HG03039 (cell line): ENCODE measurements around the gene ATXN1.

Source experiments
- ATAC-seq: cut with Tn5 transposase; IDR thresholded peaks from one replicate; pipeline ENCODE4 v1.9.1; 2021; ENCODE audit warnings: mild to moderate bottlenecking, moderate library complexity; ENCODE audit not compliant: unreplicated experiment

The ATXN1 gene

DNA sequence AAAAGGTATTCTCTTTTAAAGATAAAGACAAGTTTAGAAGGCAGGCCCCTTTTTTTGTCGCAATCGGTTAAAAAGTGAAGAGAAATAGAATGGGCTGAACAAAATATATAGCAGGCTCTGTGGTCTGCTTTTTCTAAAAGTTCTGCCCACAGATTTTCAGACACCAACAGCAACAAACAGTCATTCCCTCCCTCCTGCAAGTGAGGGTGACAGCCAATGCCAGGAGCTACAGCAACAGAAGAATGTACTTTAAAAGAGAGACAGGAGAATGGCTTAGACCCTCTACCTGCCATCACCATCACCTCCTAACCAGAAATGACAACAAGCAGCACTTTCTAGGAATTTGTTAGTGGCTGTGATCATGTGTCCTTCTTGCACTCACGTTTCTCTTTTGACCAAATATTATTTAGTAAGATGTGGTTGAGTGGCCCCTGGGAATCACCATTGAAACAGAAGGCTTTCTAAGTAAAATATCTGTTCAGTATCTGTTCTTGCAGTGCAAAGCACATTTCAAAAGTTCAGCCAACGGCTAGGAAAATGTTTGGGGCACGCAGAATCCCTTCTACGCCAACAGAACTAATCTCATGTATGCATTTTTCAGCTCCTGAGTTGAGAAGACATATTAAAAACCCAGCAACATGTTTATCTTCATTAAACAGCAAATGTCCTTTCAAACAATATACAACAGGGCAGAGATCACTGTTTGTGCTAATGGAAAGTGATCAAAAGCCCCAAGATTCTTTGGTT, 248.5 kb downstream of the ATXN1 start:
- ATAC-seq = peak; percentile 28

DNA sequence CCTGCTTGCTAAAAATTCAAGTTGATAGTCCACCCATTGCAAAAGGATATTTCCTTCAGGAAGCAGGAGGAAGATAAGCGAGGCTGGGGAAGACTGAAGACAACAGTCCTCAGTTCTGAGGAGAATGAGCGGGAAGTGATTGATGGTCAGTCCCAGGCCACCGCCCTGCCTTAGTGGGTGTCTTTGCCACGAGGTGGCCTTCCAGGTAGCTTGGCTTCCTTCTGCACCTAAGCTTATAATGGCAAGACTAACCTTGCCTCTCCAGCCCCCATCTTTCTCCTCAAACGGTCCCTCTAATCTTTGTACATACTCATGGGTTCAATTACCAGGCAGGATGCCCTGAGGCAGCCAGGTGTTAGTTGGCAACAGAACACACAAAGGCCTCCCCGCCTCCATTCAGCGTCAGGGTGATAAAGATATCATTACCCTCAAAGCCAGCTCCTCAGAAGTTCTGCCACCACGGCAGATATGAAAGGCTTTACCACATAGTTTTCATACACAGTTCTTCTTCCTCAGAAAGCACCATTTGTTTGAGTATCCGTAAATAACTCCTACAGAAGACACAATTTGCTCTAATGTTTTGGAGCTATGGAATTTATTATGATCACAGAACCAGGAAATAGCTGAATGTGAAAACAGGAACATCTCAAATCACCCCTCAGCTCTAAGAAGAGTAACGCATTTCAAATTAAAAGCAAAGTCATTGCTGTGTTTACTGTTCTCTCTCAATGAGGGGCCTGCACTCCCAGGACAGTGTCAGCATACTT, 249.4 kb downstream of the ATXN1 start:
- ATAC-seq = peak; percentile 42

DNA sequence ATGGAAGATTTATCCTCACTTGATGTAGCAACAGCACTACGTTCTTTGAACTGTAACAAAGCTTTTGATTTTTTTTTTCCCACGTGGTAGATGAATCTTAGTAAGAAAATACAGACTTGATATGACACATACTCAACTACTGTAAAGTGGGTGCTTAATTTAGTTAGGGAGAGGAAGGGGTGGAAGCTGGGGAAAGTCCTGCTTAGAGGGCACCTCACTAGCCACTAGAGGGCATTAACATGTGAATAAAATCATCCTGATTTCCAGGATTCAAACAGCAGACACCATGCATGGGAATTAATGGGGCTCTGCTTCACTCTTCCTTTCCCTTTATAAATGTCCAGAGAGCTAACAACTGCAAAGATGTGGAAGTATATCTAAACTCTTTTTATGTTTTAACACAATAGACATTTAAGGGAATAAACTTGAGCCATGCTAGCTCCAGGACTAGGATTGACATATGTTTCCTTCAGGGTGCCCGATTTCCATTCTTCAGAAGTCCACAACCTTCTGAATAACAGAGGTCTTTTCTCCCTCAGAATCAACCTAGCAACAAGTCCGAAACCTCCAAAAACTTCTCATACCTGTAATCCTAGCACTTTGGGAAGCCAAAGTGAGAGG, 250.1 kb downstream of the ATXN1 start:
- ATAC-seq = no peak

DNA sequence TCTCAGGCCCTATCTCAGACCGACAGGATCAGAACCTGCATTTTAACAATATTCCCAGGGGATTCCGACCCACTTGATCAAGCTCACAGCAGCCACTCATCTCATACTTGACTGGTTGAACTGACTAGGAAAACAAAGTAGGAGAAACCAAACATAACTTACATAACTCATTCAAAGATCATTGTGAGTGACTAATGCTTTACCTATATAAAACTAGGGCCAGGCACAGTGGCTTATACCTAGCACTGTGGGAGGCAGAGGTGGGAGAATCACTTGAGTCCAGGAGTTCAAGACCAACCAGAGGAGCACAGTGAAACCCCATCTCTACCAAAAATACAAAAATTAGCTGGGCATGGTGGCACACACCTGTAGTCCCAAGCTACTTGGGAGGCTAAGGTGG, 251.0 kb downstream of the ATXN1 start:
- no peak for ATAC-seq

DNA sequence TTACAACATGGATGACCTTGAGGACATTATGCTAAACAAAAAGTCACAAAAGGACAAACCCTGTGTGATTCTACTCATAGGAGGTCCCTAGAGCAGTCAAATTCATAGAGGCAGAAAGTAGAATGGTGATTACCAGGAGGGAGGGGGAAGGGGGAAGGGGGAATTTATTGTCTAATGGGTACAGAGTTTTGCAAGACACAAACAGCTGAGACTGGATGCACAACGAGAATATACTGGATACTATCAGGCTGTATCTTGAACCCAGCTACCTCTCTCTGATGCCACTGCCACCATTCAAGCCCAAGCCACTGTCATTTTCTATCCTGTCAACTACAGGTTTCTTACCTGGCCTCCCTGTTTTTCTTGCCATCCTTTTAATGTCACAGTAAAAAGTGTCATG, 252.3 kb downstream of the ATXN1 start:
- no peak for ATAC-seq

DNA sequence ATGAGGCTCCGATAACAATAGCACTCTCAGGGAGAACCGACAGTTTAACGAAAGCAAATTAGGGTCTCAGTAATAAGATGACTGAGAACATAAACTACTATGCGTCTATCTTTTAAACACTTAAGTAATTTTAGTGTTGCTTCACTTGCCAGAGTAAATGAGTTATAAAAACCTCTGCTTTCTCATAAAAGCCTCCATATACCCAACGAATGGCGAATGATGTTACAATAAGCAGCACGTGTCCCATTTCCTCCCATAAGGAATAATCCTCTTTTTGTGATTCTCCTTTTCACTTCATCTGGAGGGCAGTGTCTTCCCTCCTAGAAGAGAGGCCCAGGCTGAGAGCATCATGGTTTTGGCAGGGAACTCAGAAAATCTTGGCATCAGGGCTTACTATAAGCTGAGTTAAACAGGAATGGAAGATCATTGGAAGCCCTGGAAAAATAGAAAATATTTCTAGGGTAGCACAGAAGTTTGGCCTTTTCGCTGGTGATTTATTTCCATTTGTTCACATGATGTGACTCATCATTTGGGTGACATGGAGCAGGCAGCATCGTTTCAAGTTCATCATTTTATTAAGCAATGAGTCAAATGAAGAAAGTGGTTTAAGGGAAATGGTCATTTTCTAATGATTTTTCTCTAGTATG, 255.4 kb downstream of the ATXN1 start:
- no peak for ATAC-seq

DNA sequence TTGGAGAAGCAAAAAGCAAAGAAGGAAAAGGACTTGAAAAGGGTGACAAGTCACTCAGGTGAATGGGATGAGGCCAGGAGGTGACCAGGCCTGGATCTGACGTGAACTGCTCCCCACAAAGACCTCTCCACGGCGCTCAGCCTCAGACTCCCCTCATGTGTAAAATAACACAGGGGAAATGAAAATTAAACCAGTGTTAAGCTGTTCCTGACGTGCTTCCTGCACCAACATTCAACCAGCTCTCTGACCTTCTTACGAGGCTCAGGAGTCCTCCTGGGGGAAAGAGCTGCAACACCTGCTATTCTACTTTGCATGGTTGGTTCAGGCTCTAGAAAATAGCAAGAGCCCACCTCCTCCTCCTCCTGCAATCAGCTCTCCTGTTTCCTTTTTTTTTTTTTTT, 256.7 kb downstream of the ATXN1 start:
- no peak for ATAC-seq

DNA sequence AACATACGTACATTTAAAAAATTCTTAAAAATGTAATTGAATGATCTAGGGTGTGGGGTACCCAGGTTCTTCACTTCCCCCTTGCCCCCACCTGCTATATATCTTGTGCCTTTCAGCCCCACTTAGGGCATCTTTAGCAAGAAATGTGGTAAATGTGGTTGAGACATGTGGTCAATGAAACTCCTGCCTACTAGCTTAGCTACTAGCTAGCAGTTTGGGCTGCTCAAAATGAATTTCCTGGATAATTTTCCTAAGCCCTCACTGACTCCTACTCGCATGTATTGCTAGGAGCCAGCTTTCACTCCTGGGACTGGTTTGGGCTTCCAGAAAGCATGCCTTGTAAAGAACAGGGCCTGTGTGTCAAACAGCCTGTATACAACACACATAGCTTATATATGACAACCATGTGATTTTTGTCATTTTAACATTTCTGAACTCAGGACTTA, 257.3 kb downstream of the ATXN1 start:
- ATAC-seq = peak; percentile 70

DNA sequence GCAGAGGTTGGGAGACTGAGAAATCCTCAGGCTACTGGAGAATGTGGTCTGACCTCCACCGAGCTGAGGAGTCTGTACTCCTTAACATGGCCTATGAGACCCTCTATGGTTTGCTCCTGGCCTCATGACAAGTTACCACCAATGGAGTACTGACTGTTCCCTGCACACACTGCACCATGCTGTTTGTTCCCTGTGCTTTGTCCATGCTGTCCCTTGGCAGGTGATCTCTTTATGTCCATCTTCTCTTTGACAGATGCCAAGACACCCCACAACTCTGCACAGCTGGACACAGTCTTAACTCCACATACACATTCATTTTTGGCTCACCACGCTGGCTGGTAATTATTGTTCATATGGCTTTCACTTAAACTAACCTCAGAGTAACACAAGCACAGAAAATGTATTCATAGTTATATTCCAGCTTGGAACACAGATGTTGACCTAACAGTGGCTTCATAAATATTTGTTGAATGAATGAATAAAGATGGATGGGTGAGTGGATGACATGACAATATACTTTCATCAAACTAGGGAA, 258.0 kb downstream of the ATXN1 start:
- no peak for ATAC-seq

DNA sequence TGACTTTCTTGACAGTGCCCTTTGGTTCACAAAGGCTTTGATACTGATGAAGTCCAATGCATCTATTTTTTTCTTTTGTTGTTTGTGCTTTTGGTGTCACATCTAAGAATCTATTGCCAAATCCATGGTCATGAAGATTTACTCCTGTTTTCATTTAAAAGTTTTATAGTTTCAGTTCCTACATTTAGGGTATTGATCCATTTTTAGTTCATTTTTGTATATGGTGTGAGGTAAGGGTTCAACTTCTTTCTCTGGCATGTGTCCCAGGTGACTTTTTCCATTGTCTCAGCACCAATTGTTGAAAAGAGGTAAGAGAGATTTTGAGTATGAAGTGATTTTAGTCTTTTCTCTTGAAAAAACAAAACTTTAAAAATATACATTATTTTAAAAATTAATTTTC, 262.3 kb downstream of the ATXN1 start:
- ATAC-seq = no peak

DNA sequence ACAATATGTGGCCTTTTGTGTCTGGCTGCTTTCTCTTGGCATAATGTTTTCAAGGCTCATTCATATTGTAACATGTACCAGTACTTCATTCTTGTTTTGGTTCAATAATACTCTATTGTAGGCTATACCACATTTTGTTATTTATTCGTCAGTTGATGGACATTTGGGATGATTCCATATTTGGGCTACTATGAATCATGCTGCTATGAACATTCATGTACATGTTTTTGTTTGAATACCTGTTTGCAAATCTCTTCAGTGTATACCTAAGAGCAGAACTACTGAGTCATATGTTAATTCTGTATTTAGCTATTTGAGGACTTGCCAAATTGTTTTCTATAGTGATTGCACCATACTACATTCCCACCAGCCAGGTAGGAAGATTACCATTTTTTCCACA, 263.0 kb downstream of the ATXN1 start:
- no peak for ATAC-seq

DNA sequence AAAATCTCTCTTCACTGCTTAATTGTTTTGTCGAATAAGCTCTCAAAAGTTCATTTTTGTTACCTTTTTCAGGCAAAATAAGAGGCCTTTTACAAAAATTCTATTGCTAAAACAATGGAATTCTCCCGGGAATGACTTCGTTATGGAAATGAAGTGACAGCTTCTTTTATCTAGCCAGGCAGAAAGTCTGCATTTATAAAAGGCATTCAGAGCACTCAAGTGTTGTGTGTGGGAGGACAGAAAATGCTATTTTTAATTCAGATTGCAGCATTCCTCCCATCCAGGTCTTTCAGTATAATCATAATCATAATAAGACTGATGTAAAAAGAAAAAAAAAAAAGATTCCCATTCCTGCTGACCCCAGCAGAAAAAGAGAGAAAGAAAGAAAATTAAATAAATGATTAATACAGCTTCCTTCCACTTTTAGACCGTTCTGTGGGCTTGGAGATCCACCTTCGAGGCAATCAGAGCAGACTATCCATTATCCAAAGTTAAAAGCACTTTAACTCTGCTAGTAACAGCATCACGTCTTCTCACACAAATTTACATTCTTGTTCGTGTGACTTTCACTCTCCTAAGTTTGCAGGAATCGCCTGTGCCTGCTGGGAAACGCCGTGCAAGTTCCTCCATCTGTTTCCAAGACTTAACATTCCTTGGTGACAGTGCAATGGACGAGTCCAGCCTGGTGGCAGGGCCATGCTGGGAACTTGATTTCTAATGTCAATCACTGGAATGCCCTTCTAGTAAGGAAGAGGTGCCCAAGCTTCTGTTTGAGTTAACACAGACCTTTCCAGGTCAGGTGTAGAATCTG, 264.1 kb downstream of the ATXN1 start:
- ATAC-seq = no peak

DNA sequence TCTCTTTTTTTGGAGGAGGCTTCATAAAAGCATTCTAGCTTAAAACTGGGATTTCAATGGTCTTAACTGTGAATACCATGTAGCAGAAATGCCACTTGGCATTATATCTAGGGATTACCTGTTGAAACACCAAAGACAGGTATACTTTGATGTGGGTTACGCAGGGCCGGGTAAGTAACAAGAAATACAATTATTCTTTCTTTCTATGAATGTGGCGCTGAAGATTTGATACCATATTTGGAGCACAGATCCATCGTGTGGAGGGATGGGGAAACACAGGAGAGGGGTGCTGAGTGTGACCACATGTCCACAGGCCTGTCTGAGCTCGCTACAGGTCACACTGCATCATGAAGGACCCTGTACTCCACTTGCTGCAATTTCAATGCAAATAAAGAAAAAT, 265.1 kb downstream of the ATXN1 start:
- ATAC-seq = no peak

DNA sequence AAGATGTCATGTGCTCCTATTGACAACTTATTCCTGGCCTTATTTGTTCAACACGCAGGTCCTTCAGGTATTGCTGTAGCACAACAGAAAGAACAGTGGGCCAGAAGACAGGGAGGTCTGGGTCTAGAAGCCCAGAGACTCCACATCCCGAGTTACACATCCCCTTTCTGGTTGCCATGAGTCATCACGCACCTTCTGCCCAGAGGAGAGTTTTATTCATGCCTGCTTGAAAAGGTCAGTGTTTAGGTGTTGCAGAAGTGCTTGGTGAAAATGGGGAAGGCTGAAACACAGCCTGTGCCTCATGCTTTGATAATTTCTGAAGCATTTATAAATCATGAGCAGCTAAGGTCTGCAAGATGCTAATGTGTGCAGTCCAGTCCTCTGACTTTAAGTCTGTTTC, 266.5 kb downstream of the ATXN1 start:
- peak; percentile 66 for ATAC-seq

DNA sequence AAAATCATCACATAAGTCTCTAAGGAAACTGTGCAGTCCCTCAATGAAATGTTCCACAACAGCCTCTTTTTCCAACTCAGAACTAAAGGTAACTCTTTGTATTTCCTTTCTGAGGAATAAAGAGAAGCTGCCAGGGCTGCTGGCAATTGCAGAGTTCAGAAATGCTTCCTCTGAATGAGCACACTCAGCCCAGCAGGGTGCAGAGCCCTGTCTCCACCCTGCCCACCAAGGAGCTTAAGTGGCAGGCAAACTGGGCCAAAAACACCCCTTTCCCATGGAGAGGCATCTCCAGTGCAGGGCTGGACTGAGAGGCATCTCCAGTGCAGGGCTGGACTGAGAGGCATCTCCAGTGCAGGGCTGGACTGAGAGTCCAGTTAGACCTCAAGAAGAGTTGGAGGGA, 267.5 kb downstream of the ATXN1 start:
- no peak for ATAC-seq

DNA sequence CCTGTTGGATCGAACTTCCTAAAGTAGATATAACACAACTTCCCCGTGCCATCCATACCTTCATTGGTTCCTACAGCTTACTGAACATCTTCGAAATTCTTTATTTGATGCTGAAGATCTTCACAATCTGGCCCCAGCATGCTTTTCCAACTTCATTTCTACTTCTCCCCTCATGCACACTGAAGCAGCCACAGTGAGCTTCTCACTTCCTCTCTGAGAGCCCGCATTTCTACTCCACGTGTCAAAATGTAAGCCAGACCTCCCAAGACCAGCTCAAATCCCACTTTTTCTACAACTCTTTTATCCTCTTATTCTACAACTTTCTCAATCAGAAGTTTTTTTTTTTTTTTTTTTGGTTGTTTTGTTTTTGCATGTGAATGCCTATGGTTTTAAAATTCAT, 268.1 kb downstream of the ATXN1 start:
- peak; percentile 43 for ATAC-seq

DNA sequence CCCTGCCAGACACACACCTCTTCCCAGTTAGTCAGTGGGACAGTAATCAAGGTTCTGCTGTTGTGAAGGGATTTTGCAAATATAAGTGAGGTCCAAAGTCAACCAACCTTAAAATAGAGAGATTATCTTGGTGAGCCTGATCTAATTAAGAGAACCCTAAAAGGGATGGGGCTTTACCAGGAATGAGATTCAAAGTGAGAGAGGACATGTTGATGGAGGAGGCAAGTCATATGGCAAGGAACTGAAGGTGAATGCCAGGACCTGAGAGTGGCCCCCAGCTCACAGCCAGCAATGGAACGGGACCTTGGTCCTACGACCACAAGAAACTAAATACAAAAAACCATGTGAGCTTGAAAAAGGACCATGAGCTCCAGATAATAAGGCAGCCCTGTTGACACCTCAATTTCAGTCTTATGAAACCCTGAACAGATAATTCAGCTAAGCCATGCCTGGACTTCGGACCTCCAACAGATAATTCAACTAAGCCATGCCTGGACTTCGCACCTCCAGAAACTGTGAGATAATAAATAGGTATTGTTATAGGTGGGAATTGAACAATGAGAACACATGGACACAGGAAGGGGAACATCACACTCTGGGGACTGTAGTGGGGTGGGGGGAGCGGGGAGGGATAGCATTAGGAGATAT, 269.5 kb downstream of the ATXN1 start:
- no peak for ATAC-seq

DNA sequence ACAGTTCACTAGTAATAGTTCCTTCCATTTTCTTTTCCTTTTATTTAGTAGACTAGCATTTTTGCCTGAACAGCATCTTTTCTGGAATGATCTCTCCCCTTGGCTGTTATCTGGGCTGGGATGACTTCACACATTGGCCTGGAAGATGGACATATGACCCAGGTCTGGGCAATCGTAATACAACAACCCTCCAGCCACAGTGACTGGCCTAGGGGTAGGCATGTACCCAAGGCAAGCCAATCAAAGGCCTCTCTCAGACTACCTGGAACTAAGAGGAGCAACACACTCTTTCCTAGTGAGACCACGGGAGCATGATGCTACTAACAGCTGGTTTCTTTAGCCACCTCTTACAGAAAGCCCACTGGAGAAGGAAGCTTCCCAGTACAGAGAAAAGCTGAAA, 270.6 kb downstream of the ATXN1 start:
- ATAC-seq = no peak

DNA sequence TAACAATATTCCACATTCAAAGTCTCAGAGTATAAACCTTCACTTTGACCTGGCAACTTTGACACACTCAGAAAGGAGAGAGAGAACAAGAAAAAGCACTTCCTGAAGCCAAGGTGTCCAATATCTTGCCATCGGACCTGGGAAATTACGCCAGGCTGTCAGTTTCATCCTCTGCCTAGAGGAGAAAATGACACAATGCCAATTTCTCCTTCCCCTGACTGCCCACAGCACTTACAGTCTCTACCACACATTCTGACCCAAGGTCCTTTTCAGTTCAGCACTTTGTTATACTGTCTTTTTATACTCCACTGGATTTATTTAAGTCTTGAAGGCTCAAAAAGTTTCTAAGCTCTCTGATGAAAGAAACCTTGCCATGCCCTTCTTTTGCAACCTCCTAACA, 272.4 kb downstream of the ATXN1 start:
- ATAC-seq = no peak
